GM23338 (cell line): Measurements from ENCODE around the gene IER5L. TPM values are rescaled to one million over a fixed set of nuclear protein-coding genes. Genes with fewer than 3 reads are reported as not detected.
"Not testable (repeated sequence)": the region's sequence is repeated elsewhere in the genome, so short reads cannot be mapped to it uniquely, and the experiment has no call there.

Experiments
- ATAC-seq: fragments of 200-7000 bp; cut with Tn5 transposase; 3 replicates; pipeline ENCODE4 v1.9.1; 2020
- DNase-seq: peaks from one replicate; pipeline ENCODE4 v3.0.0-alpha.2; 2015; ENCODE audit warnings: low spot score
- H2AFZ ChIP-seq: fragments of 200-600 bp; sonication (generic); 2 replicates; pipeline ENCODE4 v1.8.0; 2016; ENCODE audit warnings: antibody characterized with exemption, mild to moderate bottlenecking, moderate library complexity
- H3F3A ChIP-seq: fragments of 200-600 bp; sonication (generic); replicated peaks from 2 replicates; pipeline ENCODE4 v1.8.0; 2017; ENCODE audit warnings: antibody characterized with exemption, mixed run types, low read depth
- H3K27ac ChIP-seq: fragments of 200-600 bp; sonication (generic); 2 replicates; pipeline ENCODE4 v1.6.1; 2016; ENCODE audit warnings: low read depth
- H3K27me3 ChIP-seq: fragments of 200-600 bp; sonication (generic); 2 replicates; pipeline ENCODE4 v1.8.0; 2016; ENCODE audit warnings: mild to moderate bottlenecking, mixed run types, moderate library complexity; ENCODE audit not compliant: insufficient read depth
- H3K36me3 ChIP-seq: fragments of 200-600 bp; sonication (generic); 2 replicates; pipeline ENCODE4 v1.8.0; 2016; ENCODE audit warnings: mild to moderate bottlenecking; ENCODE audit not compliant: insufficient read depth
- H3K4me1 ChIP-seq: fragments of 200-600 bp; sonication (generic); 2 replicates; pipeline ENCODE4 v1.8.0; 2016; ENCODE audit warnings: mild to moderate bottlenecking, moderate library complexity; ENCODE audit not compliant: insufficient read depth
- H3K4me2 ChIP-seq: fragments of 200-600 bp; sonication (generic); 2 replicates; pipeline ENCODE4 v1.7.1; 2017; ENCODE audit warnings: mixed run types
- H3K4me3 ChIP-seq: fragments of 200-600 bp; sonication (generic); 2 replicates; pipeline ENCODE4 v1.6.1; 2016; ENCODE audit warnings: mixed run types
- H3K79me2 ChIP-seq: fragments of 200-600 bp; sonication (generic); replicated peaks from 2 replicates; pipeline ENCODE4 v1.8.0; 2017; ENCODE audit warnings: mild to moderate bottlenecking; ENCODE audit not compliant: insufficient read depth
- H3K9me2 ChIP-seq: fragments of 200-600 bp; sonication (generic); 2 replicates; pipeline ENCODE4 v1.8.0; 2017; ENCODE audit not compliant: insufficient read depth
- H4K20me1 ChIP-seq: fragments of 200-600 bp; sonication (generic); replicated peaks from 2 replicates; pipeline ENCODE4 v1.8.0; 2017; ENCODE audit warnings: mild to moderate bottlenecking; ENCODE audit not compliant: insufficient read depth
- H3K27ac Mint-ChIP-seq: 2 replicates; pipeline ENCODE4 v1.8.0; 2020; ENCODE audit warnings: inconsistent platforms, mild to moderate bottlenecking, moderate library complexity, mixed read lengths
- H3K27me3 Mint-ChIP-seq: 3 replicates; pipeline ENCODE4 v1.8.0; 2022; ENCODE audit warnings: low read depth, mild to moderate bottlenecking, moderate library complexity, mixed read lengths, inconsistent platforms; ENCODE audit not compliant: insufficient read depth, poor library complexity
- H3K36me3 Mint-ChIP-seq: 3 replicates; pipeline ENCODE4 v1.8.0; 2021; ENCODE audit warnings: low read depth, mild to moderate bottlenecking, inconsistent platforms, moderate library complexity, mixed read lengths
- H3K4me1 Mint-ChIP-seq: 3 replicates; pipeline ENCODE4 v1.8.0; 2020; ENCODE audit warnings: mild to moderate bottlenecking, inconsistent platforms, mixed read lengths
- H3K4me3 Mint-ChIP-seq: 3 replicates; pipeline ENCODE4 v1.8.0; 2021; ENCODE audit warnings: moderate library complexity, mild to moderate bottlenecking, inconsistent platforms, mixed read lengths
- H3K9me3 Mint-ChIP-seq: 3 replicates; pipeline ENCODE4 v1.8.0; 2020; ENCODE audit warnings: moderate library complexity, mild to moderate bottlenecking, inconsistent platforms, mixed read lengths
- CREB1 ChIP-seq: fragments of 250-450 bp; sonication (Bioruptor Pico); IDR thresholded peaks from 2 replicates; pipeline ENCODE4 v1.5.0; 2020; ENCODE audit warnings: low read depth, mild to moderate bottlenecking, moderate library complexity
- EZH2 ChIP-seq: fragments of 200-600 bp; sonication (generic); IDR thresholded peaks from one replicate; pipeline ENCODE4 v1.8.0; 2017; ENCODE audit warnings: antibody characterized with exemption, mild to moderate bottlenecking, low read depth; ENCODE audit not compliant: unreplicated experiment
- NANOG ChIP-seq: IDR thresholded peaks from 2 replicates; pipeline ENCODE4 v1.6.1; 2016; ENCODE audit warnings: antibody characterized with exemption, borderline replicate concordance
- STAT1 ChIP-seq: IDR thresholded peaks from one replicate; pipeline ENCODE4 v1.6.1; 2016; ENCODE audit warnings: antibody characterized with exemption; ENCODE audit not compliant: unreplicated experiment
- ZNF462 ChIP-seq: fragments of 250-450 bp; sonication (Bioruptor Pico); IDR thresholded peaks from 2 replicates; pipeline ENCODE4 v1.5.0; 2020; ENCODE audit warnings: mild to moderate bottlenecking, moderate library complexity
- polyA plus RNA-seq: library from polyadenylated mRNA; unstranded; fragments of >200 nt; fragmentation: Nextera tagmentation; extraction: Ambion mirVana; gene quantifications from 2 replicates; pipeline ENCODE4 v1.2.1, GENCODE V29; 2016
- total RNA-seq: library from RNA; depleted of rRNA; stranded (reverse); fragments of >200 nt; shearing (Covaris generic); gene quantifications from 2 replicates; pipeline ENCODE4 v1.2.3, GENCODE V29; 2014

The IER5L gene
- total and polyA plus RNA-seq, 2 experiments from 2014 or later = 0.19 to 0.90 TPM

- TF ChIP-seq ZNF462 (CRISPR knock-in tag) (no peak), STAT1 (no peak), CREB1 (no peak), NANOG (no peak), EZH2 (no peak)
Measured at GRCh38 chr9:129130791-129131190, 47.3 kb downstream of the IER5L start (continued).

GRCh38 chr9:129130271-129130670 lies 47.8 kb downstream of the IER5L start:
- not testable (repeated sequence) for H3K4me3 ChIP-seq, DNase-seq, H3K9me2 ChIP-seq, H3K4me3 Mint-ChIP-seq, H4K20me1 ChIP-seq, H3K4me2 ChIP-seq, H3K27me3 ChIP-seq, H3K9me3 Mint-ChIP-seq, ATAC-seq, H2AFZ ChIP-seq, H3K27ac Mint-ChIP-seq, H3K27me3 Mint-ChIP-seq, H3K27ac ChIP-seq
- Histone ChIP-seq H3K36me3 (peaks cover 14% of the 10 kb centered on the region; the same call in 1 of the 2 replicates), H3F3A (peaks cover 10% of the 10 kb centered on the region; the same call in 1 of the 2 replicates), H3K4me1 (peaks cover 16% of the 10 kb centered on the region), H3K79me2 (0 out of 2 replicates have a peak, but pooled peaks cover 14% of the 10 kb centered on the region)
- Mint-ChIP-seq H3K36me3 (peaks cover 59% of the 10 kb centered on the region), H3K4me1 (peaks cover 22% of the 10 kb centered on the region)
